HFF-Myc (cell line): Measurements from ENCODE around the gene WNT8A.

Experiments
- DNase-seq: peaks from one replicate; pipeline ENCODE4 v3.0.0-alpha.2; 2011; ENCODE audit warnings: low read depth; ENCODE audit errors: extremely low read depth
- H3K4me3 ChIP-seq: replicated peaks from 2 replicates; pipeline ENCODE4 v1.5.1; 2011; ENCODE audit warnings: low read depth, mild to moderate bottlenecking, control low read depth, low read length
- TF ChIP-seq, protein P1 (sequence below): IDR thresholded peaks from 2 replicates; pipeline ENCODE4 v1.5.1; 2012; ENCODE audit warnings: mild to moderate bottlenecking, low read depth, low read length, control low read depth; ENCODE audit errors: missing control alignments

Gene WNT8A

DNA sequence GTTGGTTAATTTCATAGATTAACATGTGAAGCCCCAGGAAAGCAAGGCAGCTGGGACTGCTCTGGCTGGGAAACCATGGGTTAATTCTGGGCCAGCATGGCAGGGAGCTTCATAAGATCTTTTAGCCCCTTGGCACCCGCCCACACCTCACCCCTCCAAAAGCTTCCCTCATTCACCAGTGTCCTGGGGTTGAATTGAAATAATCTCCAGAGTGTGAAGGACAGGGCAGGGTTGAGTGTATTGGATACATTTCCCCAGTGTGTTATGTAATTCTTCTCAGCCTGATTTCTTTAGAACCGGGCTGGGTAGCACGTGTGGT lies 19.4 kb downstream of the WNT8A start:
- no peak overlapping the region for H3K4me3 ChIP-seq
- no peak for DNase-seq
- TF ChIP-seq, protein P1, sequence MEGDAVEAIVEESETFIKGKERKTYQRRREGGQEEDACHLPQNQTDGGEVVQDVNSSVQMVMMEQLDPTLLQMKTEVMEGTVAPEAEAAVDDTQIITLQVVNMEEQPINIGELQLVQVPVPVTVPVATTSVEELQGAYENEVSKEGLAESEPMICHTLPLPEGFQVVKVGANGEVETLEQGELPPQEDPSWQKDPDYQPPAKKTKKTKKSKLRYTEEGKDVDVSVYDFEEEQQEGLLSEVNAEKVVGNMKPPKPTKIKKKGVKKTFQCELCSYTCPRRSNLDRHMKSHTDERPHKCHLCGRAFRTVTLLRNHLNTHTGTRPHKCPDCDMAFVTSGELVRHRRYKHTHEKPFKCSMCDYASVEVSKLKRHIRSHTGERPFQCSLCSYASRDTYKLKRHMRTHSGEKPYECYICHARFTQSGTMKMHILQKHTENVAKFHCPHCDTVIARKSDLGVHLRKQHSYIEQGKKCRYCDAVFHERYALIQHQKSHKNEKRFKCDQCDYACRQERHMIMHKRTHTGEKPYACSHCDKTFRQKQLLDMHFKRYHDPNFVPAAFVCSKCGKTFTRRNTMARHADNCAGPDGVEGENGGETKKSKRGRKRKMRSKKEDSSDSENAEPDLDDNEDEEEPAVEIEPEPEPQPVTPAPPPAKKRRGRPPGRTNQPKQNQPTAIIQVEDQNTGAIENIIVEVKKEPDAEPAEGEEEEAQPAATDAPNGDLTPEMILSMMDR: no peak

DNA sequence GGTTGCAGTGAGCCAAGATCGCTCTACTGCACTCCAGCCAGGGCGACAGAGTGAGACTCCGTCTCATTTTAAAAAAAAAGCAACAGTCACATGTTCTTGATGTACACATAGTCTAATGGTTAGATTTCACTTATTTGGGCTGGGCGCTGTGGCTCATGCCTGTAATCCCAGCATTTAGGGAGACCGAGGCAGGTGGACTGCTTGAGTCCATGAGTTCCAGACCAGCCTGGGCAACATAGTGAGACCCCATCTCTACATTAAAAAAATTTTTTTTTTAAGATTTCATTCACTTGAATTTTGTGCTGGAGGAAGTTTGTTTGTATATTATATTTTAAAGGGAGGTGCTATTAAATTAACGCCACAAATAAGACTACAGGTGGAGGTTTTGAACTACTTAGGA lies 21.9 kb downstream of the WNT8A start:
- TF ChIP-seq, protein P1: no peak
- DNase-seq: no peak
- H3K4me3 ChIP-seq: no peak overlapping the region

DNA sequence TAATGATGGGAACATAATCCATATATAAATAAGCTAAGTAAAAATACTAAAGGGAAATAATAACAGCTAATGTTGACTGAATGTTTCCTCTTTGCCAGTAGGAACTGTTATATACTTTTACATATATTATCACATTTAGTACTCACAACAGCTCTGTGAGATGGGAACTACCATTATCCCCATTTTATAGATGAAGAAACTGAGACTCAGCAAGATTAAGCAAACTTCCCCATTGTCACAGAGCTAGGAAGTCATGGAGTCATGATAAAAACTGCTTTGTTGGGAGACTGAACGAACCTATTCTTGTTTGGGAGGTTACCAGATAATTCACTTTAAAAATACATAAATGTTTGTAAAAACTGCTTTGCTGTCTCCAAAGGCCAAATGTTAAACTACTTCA lies 23.4 kb downstream of the WNT8A start:
- DNase-seq: no peak
- no peak overlapping the region for H3K4me3 ChIP-seq
- TF ChIP-seq, protein P1: no peak

DNA sequence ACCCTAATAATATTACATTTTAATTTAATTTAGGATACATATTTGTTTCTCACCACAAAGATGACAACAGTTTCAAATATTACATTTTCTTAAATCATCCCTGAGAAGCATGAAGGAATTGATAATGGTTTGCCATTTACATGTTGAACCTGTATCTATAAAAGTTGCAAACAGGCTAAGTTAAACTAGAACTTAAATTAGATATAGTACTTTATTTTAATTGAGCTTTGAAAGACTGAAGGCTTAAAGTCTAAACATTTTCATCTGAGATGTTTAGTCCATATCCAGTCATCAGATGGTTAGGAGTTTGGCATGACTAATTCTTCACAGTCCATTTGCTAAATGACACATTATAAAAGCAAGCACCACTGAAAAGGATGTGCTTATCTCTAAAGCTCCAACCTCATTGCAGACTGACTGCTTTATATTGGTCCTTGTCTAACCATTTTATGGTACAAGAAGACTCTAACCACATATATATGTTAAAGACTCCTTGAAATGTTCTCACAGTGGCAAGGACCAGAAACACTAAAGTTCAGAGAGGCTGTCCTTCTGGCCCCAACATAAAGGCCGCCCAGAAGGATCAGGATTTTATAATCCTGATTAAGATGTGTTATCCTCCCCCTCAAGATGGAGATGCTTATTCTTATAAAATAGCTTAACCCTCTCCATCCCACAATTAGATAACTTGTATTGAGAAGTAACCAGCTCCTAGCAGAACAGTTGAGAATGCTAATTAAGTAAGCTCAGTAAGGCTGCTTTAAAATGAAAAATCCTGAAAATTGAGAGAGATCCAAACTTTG lies 25.8 kb downstream of the WNT8A start:
- H3K4me3 ChIP-seq: no peak overlapping the region
- TF ChIP-seq, protein P1: no peak
- DNase-seq: no peak

DNA sequence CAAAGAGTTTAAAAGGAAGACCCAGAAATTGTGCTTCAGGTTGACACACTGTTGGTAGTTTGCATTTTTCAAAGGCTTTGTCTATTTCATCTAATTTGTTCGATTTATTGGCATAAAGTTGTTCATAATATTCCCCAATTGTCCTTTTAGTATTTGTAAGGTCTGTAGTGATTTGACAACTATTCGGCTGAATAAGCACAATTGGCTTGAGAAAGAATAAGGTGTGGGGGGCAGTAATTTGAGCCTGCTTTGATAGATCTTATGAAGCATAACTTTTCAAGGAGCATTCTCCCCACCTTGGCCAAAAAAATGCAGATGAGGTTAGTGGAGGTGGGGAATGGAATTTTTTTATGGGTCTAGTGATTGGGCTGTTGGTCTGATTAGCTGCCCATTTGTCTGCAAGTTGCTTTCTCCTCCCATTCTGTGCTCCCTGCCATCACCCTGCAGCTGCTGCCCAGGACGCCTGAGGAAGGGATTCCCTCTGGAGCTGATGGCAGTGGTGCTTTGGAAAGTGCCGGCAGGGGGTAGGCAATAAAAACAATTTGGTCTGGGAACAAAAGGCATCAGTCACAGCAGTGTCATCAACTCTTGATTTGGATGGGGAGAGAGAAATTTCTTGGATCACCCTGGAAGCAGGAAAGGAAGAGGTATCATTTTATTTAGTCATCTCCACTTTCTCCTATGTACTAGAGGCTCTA lies 26.6 kb downstream of the WNT8A start:
- TF ChIP-seq, protein P1: no peak
- H3K4me3 ChIP-seq: no peak overlapping the region
- DNase-seq: no peak

DNA sequence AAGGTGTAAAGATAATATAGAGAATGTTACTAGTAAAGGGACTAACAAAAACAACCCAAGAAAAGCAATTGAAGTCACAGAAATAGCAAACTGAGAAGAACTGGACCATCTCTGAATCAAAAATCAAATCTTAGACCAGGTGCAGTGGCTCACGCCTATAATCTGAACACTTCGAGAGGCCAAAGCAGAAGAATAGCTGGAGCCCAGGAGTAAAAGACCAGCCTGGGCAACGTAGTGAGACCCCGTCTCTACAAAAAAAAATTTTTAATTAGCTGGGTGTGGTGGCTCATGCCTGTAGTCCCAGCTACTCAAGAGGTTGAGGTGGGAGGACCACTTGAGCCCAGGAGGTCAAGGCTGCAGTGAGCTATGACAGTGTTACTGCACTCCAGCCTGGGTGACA lies 27.3 kb downstream of the WNT8A start:
- TF ChIP-seq, protein P1: no peak
- no peak overlapping the region for H3K4me3 ChIP-seq
- no peak for DNase-seq
